Measurements from ENCODE around the gene RELN. TPM values are rescaled to one million over a fixed set of nuclear protein-coding genes. Genes with fewer than 3 reads are reported as not detected.

The RELN gene
- total RNA-seq, 1 donor from 2014 or later: not detected

DNA sequence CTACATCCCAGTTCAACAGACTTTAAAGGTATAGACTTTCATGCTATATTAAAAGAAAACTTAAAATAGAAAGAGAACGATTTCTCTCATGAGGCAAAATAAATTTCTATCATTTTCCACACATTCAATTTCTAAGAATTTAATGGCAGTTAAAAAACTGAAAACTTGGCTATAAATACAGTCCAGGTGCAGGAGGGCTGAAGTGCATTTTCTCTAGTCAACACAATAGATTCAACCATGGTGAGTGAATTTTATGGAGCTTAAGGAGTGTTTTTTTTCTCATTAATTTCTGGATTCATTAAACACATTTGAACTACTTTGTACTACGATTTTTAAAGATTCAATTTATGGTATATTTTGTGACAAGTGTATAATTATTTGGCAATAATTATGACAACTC is 302.7 kb downstream of the RELN start:
- DNase-seq (ENCODE audit: low spot score): no peak
- H3K4me1 Mint-ChIP-seq (ENCODE audit: low read depth): no peaks in the 10 kb centered on the region
- TF ChIP-seq, protein P1, sequence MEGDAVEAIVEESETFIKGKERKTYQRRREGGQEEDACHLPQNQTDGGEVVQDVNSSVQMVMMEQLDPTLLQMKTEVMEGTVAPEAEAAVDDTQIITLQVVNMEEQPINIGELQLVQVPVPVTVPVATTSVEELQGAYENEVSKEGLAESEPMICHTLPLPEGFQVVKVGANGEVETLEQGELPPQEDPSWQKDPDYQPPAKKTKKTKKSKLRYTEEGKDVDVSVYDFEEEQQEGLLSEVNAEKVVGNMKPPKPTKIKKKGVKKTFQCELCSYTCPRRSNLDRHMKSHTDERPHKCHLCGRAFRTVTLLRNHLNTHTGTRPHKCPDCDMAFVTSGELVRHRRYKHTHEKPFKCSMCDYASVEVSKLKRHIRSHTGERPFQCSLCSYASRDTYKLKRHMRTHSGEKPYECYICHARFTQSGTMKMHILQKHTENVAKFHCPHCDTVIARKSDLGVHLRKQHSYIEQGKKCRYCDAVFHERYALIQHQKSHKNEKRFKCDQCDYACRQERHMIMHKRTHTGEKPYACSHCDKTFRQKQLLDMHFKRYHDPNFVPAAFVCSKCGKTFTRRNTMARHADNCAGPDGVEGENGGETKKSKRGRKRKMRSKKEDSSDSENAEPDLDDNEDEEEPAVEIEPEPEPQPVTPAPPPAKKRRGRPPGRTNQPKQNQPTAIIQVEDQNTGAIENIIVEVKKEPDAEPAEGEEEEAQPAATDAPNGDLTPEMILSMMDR (IDR thresholded peaks at IDR 0.05): no peak
- no peak overlapping the region for H3K4me3 Mint-ChIP-seq (ENCODE audit: unreplicated experiment)
- no peak overlapping the region for H3K27ac Mint-ChIP-seq (ENCODE audit: unreplicated experiment)
- no peaks in the 10 kb centered on the region for H3K9me3 Mint-ChIP-seq (ENCODE audit: low read depth)
- H3K27me3 Mint-ChIP-seq (ENCODE audit: low read depth): peaks cover 2% of the 10 kb centered on the region
- no peaks in the 10 kb centered on the region for H3K36me3 Mint-ChIP-seq (ENCODE audit: low read depth)

DNA sequence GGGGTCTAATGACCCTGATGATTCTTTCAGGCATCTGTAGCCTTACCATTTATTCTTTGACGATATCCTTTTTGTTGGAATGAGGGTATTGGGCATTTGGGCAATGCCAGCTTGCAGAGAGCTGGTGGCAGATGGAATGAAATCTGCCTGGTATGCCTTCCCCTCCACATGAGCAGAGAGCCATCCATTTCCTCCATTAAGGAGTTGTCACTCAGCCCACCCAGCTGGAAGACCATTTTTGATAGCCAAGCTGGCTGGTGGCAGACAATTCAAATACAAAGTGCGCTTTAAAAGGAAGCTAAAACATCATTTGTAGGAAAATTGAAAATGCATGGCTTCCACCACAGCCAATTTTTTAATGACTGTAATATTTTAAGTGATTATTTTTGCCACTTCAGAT is 303.4 kb downstream of the RELN start:
- no peak for DNase-seq (ENCODE audit: low spot score)
- Mint-ChIP-seq H3K4me1 (ENCODE audit: low read depth) (no peaks in the 10 kb centered on the region), H3K27ac (ENCODE audit: unreplicated experiment) (no peak overlapping the region), H3K4me3 (ENCODE audit: unreplicated experiment) (no peak overlapping the region), H3K9me3 (ENCODE audit: low read depth) (no peaks in the 10 kb centered on the region), H3K27me3 (ENCODE audit: low read depth) (peaks cover 2% of the 10 kb centered on the region), H3K36me3 (ENCODE audit: low read depth) (no peaks in the 10 kb centered on the region)
- TF ChIP-seq, protein P1 (IDR thresholded peaks at IDR 0.05): no peak

DNA sequence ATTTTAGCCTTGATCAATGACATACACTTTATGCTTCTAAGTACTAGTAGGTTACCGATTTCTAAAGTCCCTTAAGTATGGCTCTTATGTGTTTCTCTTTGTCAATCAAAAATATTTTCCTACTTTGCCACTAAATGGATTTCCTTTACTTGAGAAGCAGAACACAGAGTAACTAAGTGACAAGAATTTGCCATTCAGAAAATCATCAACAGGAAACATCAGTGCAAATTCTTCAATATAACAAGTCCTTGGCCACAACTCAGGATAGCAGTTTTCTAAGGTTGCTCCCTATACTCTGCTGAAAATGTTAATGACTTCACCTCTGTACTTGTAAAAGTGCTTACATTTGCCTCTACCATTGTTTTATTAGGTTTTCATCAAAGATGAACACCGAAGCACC is 303.8 kb downstream of the RELN start:
- no peak overlapping the region for H3K27ac Mint-ChIP-seq (ENCODE audit: unreplicated experiment)
- no peaks in the 10 kb centered on the region for H3K36me3 Mint-ChIP-seq (ENCODE audit: low read depth)
- peaks cover 2% of the 10 kb centered on the region for H3K27me3 Mint-ChIP-seq (ENCODE audit: low read depth)
- H3K9me3 Mint-ChIP-seq (ENCODE audit: low read depth): no peaks in the 10 kb centered on the region
- no peaks in the 10 kb centered on the region for H3K4me1 Mint-ChIP-seq (ENCODE audit: low read depth)
- TF ChIP-seq, protein P1 (IDR thresholded peaks at IDR 0.05): no peak
- no peak overlapping the region for H3K4me3 Mint-ChIP-seq (ENCODE audit: unreplicated experiment)
- DNase-seq (ENCODE audit: low spot score): no peak

DNA sequence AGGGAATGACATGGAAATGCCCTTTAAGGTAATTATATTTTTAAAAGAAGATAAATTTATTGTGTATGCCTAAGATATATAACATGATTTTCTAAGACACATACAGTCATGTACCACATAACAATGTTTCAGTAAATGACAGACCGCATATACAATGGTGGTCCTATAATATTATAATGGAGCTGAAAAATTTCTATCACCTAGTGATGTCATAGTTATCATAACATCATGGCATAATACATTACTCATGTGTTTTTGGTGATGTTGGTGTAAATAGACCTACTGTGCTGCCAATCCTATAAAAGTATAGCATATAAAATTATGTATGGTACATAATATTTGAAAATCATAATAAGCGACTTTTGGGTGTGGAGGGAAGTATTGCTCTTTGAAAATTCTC is 306.1 kb downstream of the RELN start:
- Mint-ChIP-seq H3K27ac (ENCODE audit: unreplicated experiment) (no peak overlapping the region), H3K4me1 (ENCODE audit: low read depth) (no peaks in the 10 kb centered on the region), H3K9me3 (ENCODE audit: low read depth) (no peaks in the 10 kb centered on the region), H3K4me3 (ENCODE audit: unreplicated experiment) (no peak overlapping the region), H3K36me3 (ENCODE audit: low read depth) (no peaks in the 10 kb centered on the region), H3K27me3 (ENCODE audit: low read depth) (peaks cover 2% of the 10 kb centered on the region)
- no peak for DNase-seq (ENCODE audit: low spot score)
- TF ChIP-seq, protein P1 (IDR thresholded peaks at IDR 0.05): no peak

DNA sequence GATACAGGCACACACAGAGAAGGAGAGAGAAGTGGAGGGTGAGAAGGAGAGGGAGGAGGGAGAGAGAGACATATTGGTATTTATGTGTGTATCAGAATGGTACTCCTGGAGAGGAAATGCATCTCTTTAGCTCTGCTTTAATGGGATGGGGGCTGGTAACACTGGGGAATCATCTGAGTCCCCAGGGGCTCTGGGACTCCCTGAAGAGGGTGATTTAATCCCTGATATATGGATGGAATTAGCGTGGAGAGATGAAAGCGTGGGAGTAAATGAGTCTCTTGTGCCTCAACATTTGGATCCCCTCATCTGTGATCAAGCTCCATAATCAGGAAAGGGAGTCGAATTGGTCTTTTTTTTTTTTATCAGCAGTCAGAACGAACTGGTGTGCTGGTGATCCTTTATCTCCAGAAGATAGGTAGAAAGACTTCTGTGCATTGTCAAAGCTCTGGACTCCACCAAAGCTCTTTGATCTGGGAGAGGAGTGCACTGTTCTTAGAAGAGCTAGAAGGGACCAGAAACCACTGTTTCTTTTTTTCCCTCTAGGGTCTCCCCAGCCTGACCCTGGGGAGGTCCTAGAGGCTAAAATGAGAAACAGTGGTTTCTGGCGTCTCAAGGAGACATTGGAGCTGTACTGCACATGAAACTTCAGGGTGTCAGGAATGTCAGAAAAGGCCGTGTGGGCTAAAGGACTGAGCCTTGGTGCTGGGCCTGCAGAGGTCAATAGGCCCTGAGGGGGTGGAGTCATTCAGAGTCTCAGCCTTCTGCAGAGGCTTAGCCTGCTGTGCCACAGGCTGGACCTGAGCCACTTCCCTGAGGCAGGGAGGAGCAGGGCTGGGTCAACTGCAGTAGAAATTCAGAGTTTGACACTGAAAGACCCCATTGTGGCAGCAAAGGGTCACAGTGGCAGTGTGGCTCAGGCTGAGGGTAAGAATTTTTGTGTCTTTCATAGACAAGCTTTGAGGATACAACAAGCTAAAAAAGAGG is 309.0 kb downstream of the RELN start:
- Mint-ChIP-seq H3K27ac (ENCODE audit: unreplicated experiment) (no peak overlapping the region), H3K9me3 (ENCODE audit: low read depth) (no peaks in the 10 kb centered on the region), H3K36me3 (ENCODE audit: low read depth) (no peaks in the 10 kb centered on the region), H3K4me1 (ENCODE audit: low read depth) (no peaks in the 10 kb centered on the region), H3K4me3 (ENCODE audit: unreplicated experiment) (no peak overlapping the region), H3K27me3 (ENCODE audit: low read depth) (no peaks in the 10 kb centered on the region)
- DNase-seq (ENCODE audit: low spot score): no peak
- TF ChIP-seq, protein P1 (IDR thresholded peaks at IDR 0.05): no peak

Data from chondrocyte (in vitro differentiated cells).